K562 (cell line): Measurements from ENCODE around the gene MMP27. TPM values are rescaled to one million over a fixed set of nuclear protein-coding genes. Genes with fewer than 3 reads are reported as not detected.

ENCODE experiments used
- FIP1L1 ChIP-seq: fragments of 200-400 bp; formaldehyde crosslinking; IDR thresholded peaks from 2 replicates; pipeline ENCODE4 v1.6.1; 2018; ENCODE audit warnings: mild to moderate bottlenecking, low read depth, low read length; ENCODE audit not compliant: poor library complexity, severe bottlenecking
- KLF10 ChIP-seq: fragments of 250-450 bp; sonication (Bioruptor Pico); IDR thresholded peaks from 2 replicates; pipeline ENCODE4 v1.6.1; 2021; ENCODE audit warnings: matching md5 sums
- MECOM ChIP-seq: fragments of 250-450 bp; sonication (Bioruptor Pico); IDR thresholded peaks from 2 replicates; pipeline ENCODE4 v1.8.0; 2022; ENCODE audit warnings: inconsistent platforms
- PHF8 ChIP-seq: fragments of 200-600 bp; sonication (generic); IDR thresholded peaks from 2 replicates; pipeline ENCODE4 v1.6.1; 2012; ENCODE audit warnings: mixed run types, mild to moderate bottlenecking, inconsistent platforms, low read length, moderate library complexity, borderline replicate concordance
- SMARCE1 ChIP-seq: fragments of 450-650 bp; IDR thresholded peaks from 2 replicates; pipeline ENCODE4 v1.7.1; 2016; ENCODE audit warnings: mild to moderate bottlenecking
- SRSF3 ChIP-seq: fragments of 200-400 bp; formaldehyde crosslinking; IDR thresholded peaks from 2 replicates; pipeline ENCODE4 v1.6.1; 2016; ENCODE audit warnings: mild to moderate bottlenecking, low read length, moderate library complexity; ENCODE audit not compliant: insufficient read depth
- TEAD4 ChIP-seq, 2 experiments: sonication (generic) in 1 of 2; formaldehyde crosslinking in 1 of 2; IDR thresholded peaks; 2 replicates each; pipeline versions ENCODE4 v1.6.1 to v1.8.0; 2012 to 2022; ENCODE audit warnings: borderline replicate concordance in 1 of 2, inconsistent platforms in 1 of 2, low read length in 1 of 2, mild to moderate bottlenecking in 1 of 2, missing genetic modification reagents in 1 of 2
- XRCC3 ChIP-seq: fragments of 450-650 bp; IDR thresholded peaks from 2 replicates; pipeline ENCODE4 v1.6.1; 2017; ENCODE audit warnings: mild to moderate bottlenecking, moderate library complexity
- polyA plus RNA-seq, 8 experiments: library from polyadenylated mRNA; depleted of rRNA in 4 of 8; stranded (reverse) in 5 of 8; unstranded in 3 of 8; fragments of >200 nt; fragmentation: Nextera tagmentation in 2 of 8; fragmentation: Illumina TruSeq in 1 of 8; extraction: Ambion mirVana in 2 of 8; extraction: Trizol in 1 of 8; gene quantifications; 2 replicates each; pipeline versions ENCODE4 v1.2.1 to v1.2.3, GENCODE V29; 2011 to 2014; ENCODE audit warnings: inconsistent platforms in 1 of 8, missing spikeins in 1 of 8
- total RNA-seq, 7 experiments: library from RNA; depleted of rRNA in 6 of 7; stranded (reverse); fragments of >200 nt in 6 of 7; fragmentation: Illumina TruSeq in 2 of 7; extraction: Trizol in 2 of 7; gene quantifications; 2 replicates each; pipeline versions ENCODE4 v1.2.1 to v1.2.3, GENCODE V29; 2011 to 2021; ENCODE audit warnings: low replicate concordance in 1 of 7
- TF ChIP-seq, protein P1 (sequence below), 2 experiments: fragments of 450-650 bp in 1 of 2; sonication (generic) in 1 of 2; formaldehyde crosslinking in 1 of 2; IDR thresholded peaks; 2 replicates each; pipeline versions ENCODE4 v1.7.1 to v1.9.0; 2016 to 2022; ENCODE audit warnings: inconsistent platforms in 1 of 2, mild to moderate bottlenecking in 1 of 2, missing genetic modification reagents in 1 of 2
- TF ChIP-seq, protein P2 (sequence below): fragments of 450-650 bp; formaldehyde crosslinking; IDR thresholded peaks from 2 replicates; pipeline ENCODE4 v1.4.0; 2022; ENCODE audit warnings: missing genetic modification characterization
- TF ChIP-seq, protein P3 (sequence below): sonication (generic); formaldehyde crosslinking; IDR thresholded peaks from 2 replicates; pipeline ENCODE4 v1.8.1; 2023; ENCODE audit warnings: mild to moderate bottlenecking, missing genetic modification reagents, moderate library complexity
- TF ChIP-seq, protein P4 (sequence below): fragments of 250-450 bp; sonication (Bioruptor Pico); IDR thresholded peaks from 2 replicates; pipeline ENCODE4 v1.5.0; 2020; ENCODE audit warnings: mild to moderate bottlenecking
- TF ChIP-seq, protein P5 (sequence below): sonication (generic); formaldehyde crosslinking; IDR thresholded peaks from 2 replicates; pipeline ENCODE4 v1.9.0; 2022; ENCODE audit warnings: mild to moderate bottlenecking, missing genetic modification reagents

The MMP27 gene
- total and polyA plus RNA-seq, 9 of the 15 experiments (the other 6 are each of a cell fraction or from before 2014, with no cell fraction given): not detected

DNA sequence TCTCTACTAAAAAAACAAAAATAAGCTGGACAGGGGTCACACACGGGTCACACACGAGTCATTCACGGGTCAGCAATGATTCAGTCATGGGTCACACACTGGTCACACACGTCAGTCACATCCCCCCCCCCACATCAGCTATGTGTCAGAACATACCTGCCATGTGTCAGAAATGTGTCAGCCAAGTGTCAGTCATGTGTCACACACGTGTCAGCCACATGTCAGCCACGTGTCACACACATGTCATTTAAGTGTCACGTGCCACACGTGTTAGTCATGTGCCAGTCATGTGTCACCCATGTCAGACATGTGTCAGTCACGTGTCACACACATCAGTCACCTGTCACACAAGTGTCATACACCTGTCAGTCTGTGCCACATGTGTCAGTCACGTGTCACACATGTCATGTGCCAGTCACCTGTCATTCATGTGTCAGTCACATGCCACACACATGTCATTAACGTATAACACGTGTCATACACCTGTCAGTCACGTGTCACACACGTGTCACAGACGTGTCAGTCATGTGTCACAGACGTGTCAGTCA, 51.8 kb downstream of the MMP27 start (continued):
- TF ChIP-seq, protein P1, sequence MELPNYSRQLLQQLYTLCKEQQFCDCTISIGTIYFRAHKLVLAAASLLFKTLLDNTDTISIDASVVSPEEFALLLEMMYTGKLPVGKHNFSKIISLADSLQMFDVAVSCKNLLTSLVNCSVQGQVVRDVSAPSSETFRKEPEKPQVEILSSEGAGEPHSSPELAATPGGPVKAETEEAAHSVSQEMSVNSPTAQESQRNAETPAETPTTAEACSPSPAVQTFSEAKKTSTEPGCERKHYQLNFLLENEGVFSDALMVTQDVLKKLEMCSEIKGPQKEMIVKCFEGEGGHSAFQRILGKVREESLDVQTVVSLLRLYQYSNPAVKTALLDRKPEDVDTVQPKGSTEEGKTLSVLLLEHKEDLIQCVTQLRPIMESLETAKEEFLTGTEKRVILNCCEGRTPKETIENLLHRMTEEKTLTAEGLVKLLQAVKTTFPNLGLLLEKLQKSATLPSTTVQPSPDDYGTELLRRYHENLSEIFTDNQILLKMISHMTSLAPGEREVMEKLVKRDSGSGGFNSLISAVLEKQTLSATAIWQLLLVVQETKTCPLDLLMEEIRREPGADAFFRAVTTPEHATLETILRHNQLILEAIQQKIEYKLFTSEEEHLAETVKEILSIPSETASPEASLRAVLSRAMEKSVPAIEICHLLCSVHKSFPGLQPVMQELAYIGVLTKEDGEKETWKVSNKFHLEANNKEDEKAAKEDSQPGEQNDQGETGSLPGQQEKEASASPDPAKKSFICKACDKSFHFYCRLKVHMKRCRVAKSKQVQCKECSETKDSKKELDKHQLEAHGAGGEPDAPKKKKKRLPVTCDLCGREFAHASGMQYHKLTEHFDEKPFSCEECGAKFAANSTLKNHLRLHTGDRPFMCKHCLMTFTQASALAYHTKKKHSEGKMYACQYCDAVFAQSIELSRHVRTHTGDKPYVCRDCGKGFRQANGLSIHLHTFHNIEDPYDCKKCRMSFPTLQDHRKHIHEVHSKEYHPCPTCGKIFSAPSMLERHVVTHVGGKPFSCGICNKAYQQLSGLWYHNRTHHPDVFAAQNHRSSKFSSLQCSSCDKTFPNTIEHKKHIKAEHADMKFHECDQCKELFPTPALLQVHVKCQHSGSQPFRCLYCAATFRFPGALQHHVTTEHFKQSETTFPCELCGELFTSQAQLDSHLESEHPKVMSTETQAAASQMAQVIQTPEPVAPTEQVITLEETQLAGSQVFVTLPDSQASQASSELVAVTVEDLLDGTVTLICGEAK (IDR thresholded peaks at IDR 0.05): no peak
- TF ChIP-seq, protein P1 (CRISPR knock-in tag; IDR thresholded peaks at IDR 0.05): peak; percentile 84; the same call in 1 of the 2 replicates
- no peak for TF ChIP-seq TEAD4 (IDR thresholded peaks at IDR 0.05; ENCODE audit: low read length)
- TF ChIP-seq TEAD4 (CRISPR knock-in tag; IDR thresholded peaks at IDR 0.05; ENCODE audit: borderline replicate concordance): peak; percentile 100
- TF ChIP-seq, protein P2, sequence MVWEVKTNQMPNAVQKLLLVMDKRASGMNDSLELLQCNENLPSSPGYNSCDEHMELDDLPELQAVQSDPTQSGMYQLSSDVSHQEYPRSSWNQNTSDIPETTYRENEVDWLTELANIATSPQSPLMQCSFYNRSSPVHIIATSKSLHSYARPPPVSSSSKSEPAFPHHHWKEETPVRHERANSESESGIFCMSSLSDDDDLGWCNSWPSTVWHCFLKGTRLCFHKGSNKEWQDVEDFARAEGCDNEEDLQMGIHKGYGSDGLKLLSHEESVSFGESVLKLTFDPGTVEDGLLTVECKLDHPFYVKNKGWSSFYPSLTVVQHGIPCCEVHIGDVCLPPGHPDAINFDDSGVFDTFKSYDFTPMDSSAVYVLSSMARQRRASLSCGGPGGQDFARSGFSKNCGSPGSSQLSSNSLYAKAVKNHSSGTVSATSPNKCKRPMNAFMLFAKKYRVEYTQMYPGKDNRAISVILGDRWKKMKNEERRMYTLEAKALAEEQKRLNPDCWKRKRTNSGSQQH (CRISPR knock-in tag): no peak
- TF ChIP-seq, protein P3, sequence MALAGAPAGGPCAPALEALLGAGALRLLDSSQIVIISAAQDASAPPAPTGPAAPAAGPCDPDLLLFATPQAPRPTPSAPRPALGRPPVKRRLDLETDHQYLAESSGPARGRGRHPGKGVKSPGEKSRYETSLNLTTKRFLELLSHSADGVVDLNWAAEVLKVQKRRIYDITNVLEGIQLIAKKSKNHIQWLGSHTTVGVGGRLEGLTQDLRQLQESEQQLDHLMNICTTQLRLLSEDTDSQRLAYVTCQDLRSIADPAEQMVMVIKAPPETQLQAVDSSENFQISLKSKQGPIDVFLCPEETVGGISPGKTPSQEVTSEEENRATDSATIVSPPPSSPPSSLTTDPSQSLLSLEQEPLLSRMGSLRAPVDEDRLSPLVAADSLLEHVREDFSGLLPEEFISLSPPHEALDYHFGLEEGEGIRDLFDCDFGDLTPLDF (CRISPR knock-in tag): peak; percentile 89; the same call in 1 of the 2 replicates
- TF ChIP-seq, protein P4, sequence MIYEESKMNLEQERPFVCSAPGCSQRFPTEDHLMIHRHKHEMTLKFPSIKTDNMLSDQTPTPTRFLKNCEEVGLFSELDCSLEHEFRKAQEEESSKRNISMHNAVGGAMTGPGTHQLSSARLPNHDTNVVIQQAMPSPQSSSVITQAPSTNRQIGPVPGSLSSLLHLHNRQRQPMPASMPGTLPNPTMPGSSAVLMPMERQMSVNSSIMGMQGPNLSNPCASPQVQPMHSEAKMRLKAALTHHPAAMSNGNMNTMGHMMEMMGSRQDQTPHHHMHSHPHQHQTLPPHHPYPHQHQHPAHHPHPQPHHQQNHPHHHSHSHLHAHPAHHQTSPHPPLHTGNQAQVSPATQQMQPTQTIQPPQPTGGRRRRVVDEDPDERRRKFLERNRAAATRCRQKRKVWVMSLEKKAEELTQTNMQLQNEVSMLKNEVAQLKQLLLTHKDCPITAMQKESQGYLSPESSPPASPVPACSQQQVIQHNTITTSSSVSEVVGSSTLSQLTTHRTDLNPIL (CRISPR knock-in tag): no peak
- no peak for TF ChIP-seq KLF10
- TF ChIP-seq PHF8: no peak
- no peak for TF ChIP-seq MECOM (CRISPR knock-in tag)
- no peak for TF ChIP-seq SMARCE1
- TF ChIP-seq, protein P5, sequence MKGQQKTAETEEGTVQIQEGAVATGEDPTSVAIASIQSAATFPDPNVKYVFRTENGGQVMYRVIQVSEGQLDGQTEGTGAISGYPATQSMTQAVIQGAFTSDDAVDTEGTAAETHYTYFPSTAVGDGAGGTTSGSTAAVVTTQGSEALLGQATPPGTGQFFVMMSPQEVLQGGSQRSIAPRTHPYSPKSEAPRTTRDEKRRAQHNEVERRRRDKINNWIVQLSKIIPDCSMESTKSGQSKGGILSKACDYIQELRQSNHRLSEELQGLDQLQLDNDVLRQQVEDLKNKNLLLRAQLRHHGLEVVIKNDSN (CRISPR knock-in tag): peak; percentile 97
- no peak for TF ChIP-seq FIP1L1
- no peak for TF ChIP-seq XRCC3
- no peak for TF ChIP-seq SRSF3
